HepG2 (cell line): ENCODE data around the gene RNU2-63P. TPM values are rescaled to one million over a fixed set of nuclear protein-coding genes. Genes with fewer than 3 reads are reported as not detected.
A peak's percentile ranks its signal among the peaks of the same experiment; 100 is the strongest.

ENCODE experiments used
- GZF1 ChIP-seq: sonication (generic); formaldehyde crosslinking; IDR thresholded peaks from 2 replicates; pipeline ENCODE4 v1.5.1; 2020; ENCODE audit warnings: mild to moderate bottlenecking, missing genetic modification reagents
- KDM1A ChIP-seq: IDR thresholded peaks from 2 replicates; pipeline ENCODE4 v1.6.1; 2016; ENCODE audit warnings: missing compliant biosample characterization
- MATR3 ChIP-seq: sonication (generic); formaldehyde crosslinking; IDR thresholded peaks from 2 replicates; pipeline ENCODE4 v1.4.0; 2020; ENCODE audit warnings: missing genetic modification reagents
- MBD4 ChIP-seq: IDR thresholded peaks from 2 replicates; pipeline ENCODE4 v1.6.1; 2012; ENCODE audit warnings: low read length, inconsistent platforms, borderline replicate concordance
- NAIF1 ChIP-seq: sonication (generic); formaldehyde crosslinking; IDR thresholded peaks from 2 replicates; pipeline ENCODE4 v1.5.0; 2020; ENCODE audit warnings: mild to moderate bottlenecking, missing genetic modification reagents, borderline replicate concordance
- ONECUT2 ChIP-seq: sonication (generic); formaldehyde crosslinking; IDR thresholded peaks from 2 replicates; pipeline ENCODE4 v1.4.0; 2020; ENCODE audit warnings: missing genetic modification reagents
- RFX3 ChIP-seq: IDR thresholded peaks from 2 replicates; pipeline ENCODE4 v1.6.1; 2016; ENCODE audit warnings: missing biosample characterization, missing genetic modification reagents
- SETDB1 ChIP-seq: sonication (generic); formaldehyde crosslinking; IDR thresholded peaks from 2 replicates; pipeline ENCODE4 v1.5.1; 2020; ENCODE audit warnings: missing genetic modification reagents, mild to moderate bottlenecking, borderline replicate concordance
- SNAI1 ChIP-seq: sonication (generic); formaldehyde crosslinking; IDR thresholded peaks from 2 replicates; pipeline ENCODE4 v1.5.0; 2020; ENCODE audit warnings: mild to moderate bottlenecking, missing genetic modification reagents, borderline replicate concordance
- SPEN ChIP-seq: sonication (generic); formaldehyde crosslinking; IDR thresholded peaks from 2 replicates; pipeline ENCODE4 v1.5.1; 2020; ENCODE audit warnings: low read depth, mild to moderate bottlenecking, missing genetic modification reagents
- ZFYVE20 ChIP-seq: sonication (generic); formaldehyde crosslinking; IDR thresholded peaks from 2 replicates; pipeline ENCODE4 v1.8.0; 2023; ENCODE audit warnings: low read depth, mild to moderate bottlenecking, moderate library complexity, missing genetic modification reagents, borderline replicate concordance
- ZNF263 ChIP-seq: sonication (generic); formaldehyde crosslinking; IDR thresholded peaks from 2 replicates; pipeline ENCODE4 v1.4.0; 2020; ENCODE audit warnings: missing genetic modification reagents
- ZNF30 ChIP-seq: sonication (generic); formaldehyde crosslinking; IDR thresholded peaks from 2 replicates; pipeline ENCODE4 v1.5.0; 2020; ENCODE audit warnings: mild to moderate bottlenecking, missing genetic modification reagents
- ZNF839 ChIP-seq: sonication (generic); formaldehyde crosslinking; IDR thresholded peaks from 2 replicates; pipeline ENCODE4 v1.4.0; 2020; ENCODE audit warnings: missing genetic modification reagents, mild to moderate bottlenecking, borderline replicate concordance
- polyA plus RNA-seq, 8 experiments: library from polyadenylated mRNA; depleted of rRNA in 3 of 8; stranded (reverse) in 7 of 8; unstranded in 1 of 8; fragments of >200 nt; fragmentation: Illumina TruSeq in 4 of 8; extraction: Trizol in 4 of 8; gene quantifications; 2 replicates each; pipeline versions ENCODE4 v1.2.1 to v1.2.3, GENCODE V29; 2011 to 2016; ENCODE audit warnings: low read depth in 4 of 8, missing spikeins in 1 of 8, mixed read lengths in 1 of 8; ENCODE audit not compliant: insufficient read depth in 1 of 8
- total RNA-seq, 5 experiments: library from RNA; depleted of rRNA; stranded (reverse); fragments of >200 nt; fragmentation: Illumina TruSeq; extraction: Trizol; gene quantifications; 2 replicates each; pipeline ENCODE4 v1.2.3, GENCODE V29; 2016; ENCODE audit warnings: low read depth in 1 of 5
- TF ChIP-seq, protein P1 (sequence below): sonication (generic); formaldehyde crosslinking; IDR thresholded peaks from 2 replicates; pipeline ENCODE4 v1.4.0; 2020; ENCODE audit warnings: low read depth, missing genetic modification reagents
- TF ChIP-seq, protein P2 (sequence below): IDR thresholded peaks from 2 replicates; pipeline ENCODE4 v1.6.1; 2012; ENCODE audit warnings: low read length, improper control_type of control experiment
- TF ChIP-seq, protein P3 (sequence below): sonication (generic); formaldehyde crosslinking; IDR thresholded peaks from 2 replicates; pipeline ENCODE4 v1.4.0; 2020; ENCODE audit warnings: mild to moderate bottlenecking, missing genetic modification reagents, borderline replicate concordance

Gene RNU2-63P
- total and polyA plus RNA-seq, 2 of the 13 experiments (the other 11 are each of a cell fraction or from before 2014, with no cell fraction given) = 6.8 TPM; not detected in 1

DNA sequence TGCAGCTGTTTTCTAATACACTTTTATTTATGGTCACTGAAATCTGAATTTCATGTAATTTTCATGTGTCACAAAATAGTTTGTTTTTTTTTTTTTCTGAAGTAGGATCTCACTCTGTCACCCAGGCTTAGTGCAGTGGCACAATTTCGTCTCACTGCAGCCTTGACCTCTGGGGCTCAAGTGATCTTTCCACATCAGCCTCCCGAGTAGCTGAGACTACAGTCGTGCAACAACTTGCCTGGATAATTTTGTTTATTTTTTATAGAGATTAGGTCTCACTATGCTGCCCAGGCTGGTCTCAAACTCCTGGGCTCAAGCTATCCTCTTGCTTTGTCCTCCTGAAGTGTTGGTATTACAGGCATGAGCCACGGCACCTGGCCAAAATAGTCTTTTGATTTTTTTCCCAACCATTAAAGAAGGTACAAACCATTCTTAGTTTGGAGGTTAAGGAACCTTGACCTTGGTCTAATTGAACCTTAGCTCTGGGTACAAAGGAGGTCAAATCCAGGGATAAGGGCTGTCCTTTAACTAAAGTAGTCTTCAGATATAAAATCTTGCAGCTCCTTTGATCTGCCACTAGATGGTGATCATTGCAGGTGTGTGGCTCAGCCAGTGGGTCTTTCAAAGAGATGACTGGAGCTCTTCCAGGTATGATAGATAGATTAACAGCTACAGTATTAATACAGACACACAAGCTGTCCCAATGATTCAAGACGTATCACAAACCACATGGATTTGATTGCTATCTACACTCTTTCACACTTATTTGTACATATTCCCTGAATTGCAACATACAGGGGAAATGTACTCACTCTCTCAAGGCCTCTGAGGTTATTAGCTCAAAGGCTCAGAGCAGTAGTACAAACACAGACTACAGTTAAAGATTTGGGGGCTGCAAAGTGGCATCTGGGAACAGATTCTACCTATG is 43.9 kb upstream of the RNU2-63P start (continued):
- TF ChIP-seq MATR3 (no peak), SPEN (CRISPR knock-in tag) (no peak), GZF1 (CRISPR knock-in tag) (no peak), NAIF1 (no peak), ZNF839 (CRISPR knock-in tag) (no peak), ONECUT2 (CRISPR knock-in tag) (no peak), SNAI1 (CRISPR knock-in tag) (no peak), ZNF30 (CRISPR knock-in tag) (no peak), ZFYVE20 (CRISPR knock-in tag) (no peak), KDM1A (CRISPR knock-in tag) (no peak), MBD4 (no peak), ZNF263 (CRISPR knock-in tag) (no peak), RFX3 (CRISPR knock-in tag) (no peak), SETDB1 (CRISPR knock-in tag) (no peak)
- TF ChIP-seq, protein P1, sequence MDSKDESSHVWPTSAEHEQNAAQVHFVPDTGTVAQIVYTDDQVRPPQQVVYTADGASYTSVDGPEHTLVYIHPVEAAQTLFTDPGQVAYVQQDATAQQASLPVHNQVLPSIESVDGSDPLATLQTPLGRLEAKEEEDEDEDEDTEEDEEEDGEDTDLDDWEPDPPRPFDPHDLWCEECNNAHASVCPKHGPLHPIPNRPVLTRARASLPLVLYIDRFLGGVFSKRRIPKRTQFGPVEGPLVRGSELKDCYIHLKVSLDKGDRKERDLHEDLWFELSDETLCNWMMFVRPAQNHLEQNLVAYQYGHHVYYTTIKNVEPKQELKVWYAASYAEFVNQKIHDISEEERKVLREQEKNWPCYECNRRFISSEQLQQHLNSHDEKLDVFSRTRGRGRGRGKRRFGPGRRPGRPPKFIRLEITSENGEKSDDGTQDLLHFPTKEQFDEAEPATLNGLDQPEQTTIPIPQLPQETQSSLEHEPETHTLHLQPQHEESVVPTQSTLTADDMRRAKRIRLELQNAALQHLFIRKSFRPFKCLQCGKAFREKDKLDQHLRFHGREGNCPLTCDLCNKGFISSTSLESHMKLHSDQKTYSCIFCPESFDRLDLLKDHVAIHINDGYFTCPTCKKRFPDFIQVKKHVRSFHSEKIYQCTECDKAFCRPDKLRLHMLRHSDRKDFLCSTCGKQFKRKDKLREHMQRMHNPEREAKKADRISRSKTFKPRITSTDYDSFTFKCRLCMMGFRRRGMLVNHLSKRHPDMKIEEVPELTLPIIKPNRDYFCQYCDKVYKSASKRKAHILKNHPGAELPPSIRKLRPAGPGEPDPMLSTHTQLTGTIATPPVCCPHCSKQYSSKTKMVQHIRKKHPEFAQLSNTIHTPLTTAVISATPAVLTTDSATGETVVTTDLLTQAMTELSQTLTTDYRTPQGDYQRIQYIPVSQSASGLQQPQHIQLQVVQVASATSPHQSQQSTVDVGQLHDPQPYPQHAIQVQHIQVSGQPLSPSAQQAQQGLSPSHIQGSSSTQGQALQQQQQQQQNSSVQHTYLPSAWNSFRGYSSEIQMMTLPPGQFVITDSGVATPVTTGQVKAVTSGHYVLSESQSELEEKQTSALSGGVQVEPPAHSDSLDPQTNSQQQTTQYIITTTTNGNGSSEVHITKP = no peak
- TF ChIP-seq, protein P2, sequence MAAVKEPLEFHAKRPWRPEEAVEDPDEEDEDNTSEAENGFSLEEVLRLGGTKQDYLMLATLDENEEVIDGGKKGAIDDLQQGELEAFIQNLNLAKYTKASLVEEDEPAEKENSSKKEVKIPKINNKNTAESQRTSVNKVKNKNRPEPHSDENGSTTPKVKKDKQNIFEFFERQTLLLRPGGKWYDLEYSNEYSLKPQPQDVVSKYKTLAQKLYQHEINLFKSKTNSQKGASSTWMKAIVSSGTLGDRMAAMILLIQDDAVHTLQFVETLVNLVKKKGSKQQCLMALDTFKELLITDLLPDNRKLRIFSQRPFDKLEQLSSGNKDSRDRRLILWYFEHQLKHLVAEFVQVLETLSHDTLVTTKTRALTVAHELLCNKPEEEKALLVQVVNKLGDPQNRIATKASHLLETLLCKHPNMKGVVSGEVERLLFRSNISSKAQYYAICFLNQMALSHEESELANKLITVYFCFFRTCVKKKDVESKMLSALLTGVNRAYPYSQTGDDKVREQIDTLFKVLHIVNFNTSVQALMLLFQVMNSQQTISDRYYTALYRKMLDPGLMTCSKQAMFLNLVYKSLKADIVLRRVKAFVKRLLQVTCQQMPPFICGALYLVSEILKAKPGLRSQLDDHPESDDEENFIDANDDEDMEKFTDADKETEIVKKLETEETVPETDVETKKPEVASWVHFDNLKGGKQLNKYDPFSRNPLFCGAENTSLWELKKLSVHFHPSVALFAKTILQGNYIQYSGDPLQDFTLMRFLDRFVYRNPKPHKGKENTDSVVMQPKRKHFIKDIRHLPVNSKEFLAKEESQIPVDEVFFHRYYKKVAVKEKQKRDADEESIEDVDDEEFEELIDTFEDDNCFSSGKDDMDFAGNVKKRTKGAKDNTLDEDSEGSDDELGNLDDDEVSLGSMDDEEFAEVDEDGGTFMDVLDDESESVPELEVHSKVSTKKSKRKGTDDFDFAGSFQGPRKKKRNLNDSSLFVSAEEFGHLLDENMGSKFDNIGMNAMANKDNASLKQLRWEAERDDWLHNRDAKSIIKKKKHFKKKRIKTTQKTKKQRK = no peak
- TF ChIP-seq, protein P3, sequence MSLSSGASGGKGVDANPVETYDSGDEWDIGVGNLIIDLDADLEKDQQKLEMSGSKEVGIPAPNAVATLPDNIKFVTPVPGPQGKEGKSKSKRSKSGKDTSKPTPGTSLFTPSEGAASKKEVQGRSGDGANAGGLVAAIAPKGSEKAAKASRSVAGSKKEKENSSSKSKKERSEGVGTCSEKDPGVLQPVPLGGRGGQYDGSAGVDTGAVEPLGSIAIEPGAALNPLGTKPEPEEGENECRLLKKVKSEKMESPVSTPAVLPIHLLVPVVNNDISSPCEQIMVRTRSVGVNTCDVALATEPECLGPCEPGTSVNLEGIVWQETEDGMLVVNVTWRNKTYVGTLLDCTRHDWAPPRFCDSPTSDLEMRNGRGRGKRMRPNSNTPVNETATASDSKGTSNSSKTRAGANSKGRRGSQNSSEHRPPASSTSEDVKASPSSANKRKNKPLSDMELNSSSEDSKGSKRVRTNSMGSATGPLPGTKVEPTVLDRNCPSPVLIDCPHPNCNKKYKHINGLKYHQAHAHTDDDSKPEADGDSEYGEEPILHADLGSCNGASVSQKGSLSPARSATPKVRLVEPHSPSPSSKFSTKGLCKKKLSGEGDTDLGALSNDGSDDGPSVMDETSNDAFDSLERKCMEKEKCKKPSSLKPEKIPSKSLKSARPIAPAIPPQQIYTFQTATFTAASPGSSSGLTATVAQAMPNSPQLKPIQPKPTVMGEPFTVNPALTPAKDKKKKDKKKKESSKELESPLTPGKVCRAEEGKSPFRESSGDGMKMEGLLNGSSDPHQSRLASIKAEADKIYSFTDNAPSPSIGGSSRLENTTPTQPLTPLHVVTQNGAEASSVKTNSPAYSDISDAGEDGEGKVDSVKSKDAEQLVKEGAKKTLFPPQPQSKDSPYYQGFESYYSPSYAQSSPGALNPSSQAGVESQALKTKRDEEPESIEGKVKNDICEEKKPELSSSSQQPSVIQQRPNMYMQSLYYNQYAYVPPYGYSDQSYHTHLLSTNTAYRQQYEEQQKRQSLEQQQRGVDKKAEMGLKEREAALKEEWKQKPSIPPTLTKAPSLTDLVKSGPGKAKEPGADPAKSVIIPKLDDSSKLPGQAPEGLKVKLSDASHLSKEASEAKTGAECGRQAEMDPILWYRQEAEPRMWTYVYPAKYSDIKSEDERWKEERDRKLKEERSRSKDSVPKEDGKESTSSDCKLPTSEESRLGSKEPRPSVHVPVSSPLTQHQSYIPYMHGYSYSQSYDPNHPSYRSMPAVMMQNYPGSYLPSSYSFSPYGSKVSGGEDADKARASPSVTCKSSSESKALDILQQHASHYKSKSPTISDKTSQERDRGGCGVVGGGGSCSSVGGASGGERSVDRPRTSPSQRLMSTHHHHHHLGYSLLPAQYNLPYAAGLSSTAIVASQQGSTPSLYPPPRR = peak; percentile 82; the same call in 1 of the 2 replicates
